A673 (cell line): ENCODE results near the gene ATG4A.

ENCODE experiments used
- EZH2 ChIP-seq: fragments of 200-600 bp; sonication (generic); IDR thresholded peaks from 2 replicates; pipeline ENCODE4 v1.6.1; 2017; ENCODE audit warnings: borderline replicate concordance, low read depth, mild to moderate bottlenecking, mixed read lengths, antibody characterized with exemption, low read length; ENCODE audit not compliant: poor library complexity, severe bottlenecking
- TF ChIP-seq, protein P1 (sequence below): fragments of 300-800, 200-600 bp; sonication (generic); conservative IDR thresholded peaks from 2 replicates; pipeline ENCODE4 v1.5.1; 2017; ENCODE audit warnings: low read depth, mild to moderate bottlenecking, antibody characterized with exemption, low read length, moderate library complexity, mixed read lengths

DNA sequence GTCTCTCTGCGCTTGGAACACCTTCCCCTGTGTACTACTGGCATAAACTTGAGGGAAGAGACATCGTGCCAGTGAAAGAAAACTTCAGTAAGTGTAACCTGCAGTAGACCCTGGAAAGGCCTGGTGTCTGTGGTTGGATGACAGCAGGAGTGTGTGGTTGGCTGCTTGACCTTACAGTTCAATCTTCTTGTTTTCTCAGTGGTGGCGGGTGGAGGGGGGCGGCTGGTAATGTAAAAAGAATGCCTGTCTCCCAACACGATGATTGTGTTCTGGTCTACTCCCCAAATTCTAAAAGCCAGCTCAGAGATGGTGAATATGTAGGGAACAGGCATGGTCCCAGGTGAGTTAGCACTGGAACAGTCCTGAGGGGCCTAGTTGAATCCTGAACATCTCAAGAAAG is 18.8 kb upstream of the ATG4A start:
- TF ChIP-seq, protein P1, sequence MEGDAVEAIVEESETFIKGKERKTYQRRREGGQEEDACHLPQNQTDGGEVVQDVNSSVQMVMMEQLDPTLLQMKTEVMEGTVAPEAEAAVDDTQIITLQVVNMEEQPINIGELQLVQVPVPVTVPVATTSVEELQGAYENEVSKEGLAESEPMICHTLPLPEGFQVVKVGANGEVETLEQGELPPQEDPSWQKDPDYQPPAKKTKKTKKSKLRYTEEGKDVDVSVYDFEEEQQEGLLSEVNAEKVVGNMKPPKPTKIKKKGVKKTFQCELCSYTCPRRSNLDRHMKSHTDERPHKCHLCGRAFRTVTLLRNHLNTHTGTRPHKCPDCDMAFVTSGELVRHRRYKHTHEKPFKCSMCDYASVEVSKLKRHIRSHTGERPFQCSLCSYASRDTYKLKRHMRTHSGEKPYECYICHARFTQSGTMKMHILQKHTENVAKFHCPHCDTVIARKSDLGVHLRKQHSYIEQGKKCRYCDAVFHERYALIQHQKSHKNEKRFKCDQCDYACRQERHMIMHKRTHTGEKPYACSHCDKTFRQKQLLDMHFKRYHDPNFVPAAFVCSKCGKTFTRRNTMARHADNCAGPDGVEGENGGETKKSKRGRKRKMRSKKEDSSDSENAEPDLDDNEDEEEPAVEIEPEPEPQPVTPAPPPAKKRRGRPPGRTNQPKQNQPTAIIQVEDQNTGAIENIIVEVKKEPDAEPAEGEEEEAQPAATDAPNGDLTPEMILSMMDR: no peak
- no peak for TF ChIP-seq EZH2
